GM19025 (cell line): ENCODE results near the gene FOXD3.

Experiments
- ATAC-seq: cut with Tn5 transposase; IDR thresholded peaks from one replicate; pipeline ENCODE4 v1.9.1; 2021; ENCODE audit warnings: mild to moderate bottlenecking, low read depth, moderate library complexity; ENCODE audit not compliant: unreplicated experiment

FOXD3 gene

DNA sequence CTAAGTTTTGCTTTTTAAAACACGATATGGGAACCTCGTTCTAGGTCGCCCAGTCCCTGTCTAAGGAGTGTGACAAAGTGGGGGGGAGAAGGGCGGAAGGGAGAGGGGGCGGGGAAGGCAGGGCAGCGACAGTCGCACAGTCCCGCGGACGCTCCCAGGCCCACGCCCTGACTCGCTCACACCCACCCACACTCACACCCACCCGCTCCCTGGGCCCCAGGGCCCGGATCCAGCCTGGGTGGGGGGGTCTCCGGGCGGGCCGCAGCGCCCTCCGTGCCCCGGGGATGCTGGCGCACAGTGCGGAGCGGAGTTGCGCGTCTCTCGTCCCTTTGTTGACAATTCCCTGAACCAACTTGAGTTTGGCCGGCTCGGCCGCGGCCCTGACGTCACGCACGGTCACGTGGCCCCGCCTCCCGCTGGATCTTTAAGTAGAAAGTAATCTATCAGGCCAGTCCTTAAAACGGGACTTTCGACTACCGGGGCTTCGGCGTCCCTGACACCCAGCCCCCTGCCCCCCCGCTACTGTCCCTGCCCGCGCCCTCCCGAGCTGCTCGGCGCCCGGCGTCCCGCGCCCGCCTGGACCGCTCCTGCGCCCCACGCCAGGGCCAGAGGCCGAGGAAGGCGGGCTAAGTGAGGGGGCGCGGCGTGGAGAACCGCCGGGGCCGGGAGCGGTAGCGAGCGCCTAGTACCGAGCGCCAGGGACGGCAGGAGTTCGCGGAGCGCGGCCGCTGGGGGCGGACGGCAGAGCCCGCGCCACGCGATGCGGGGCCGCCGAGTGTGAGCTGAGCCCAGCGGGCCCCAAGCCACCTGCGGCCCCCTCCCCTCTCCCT, at the start of gene FOXD3:
TSS of gene FOXD3 (plus strand) at position 454 of the 830 bp plus-strand sequence. CDS start 492 bp downstream, outside the sequence.
- peak; percentile 53 for ATAC-seq

DNA sequence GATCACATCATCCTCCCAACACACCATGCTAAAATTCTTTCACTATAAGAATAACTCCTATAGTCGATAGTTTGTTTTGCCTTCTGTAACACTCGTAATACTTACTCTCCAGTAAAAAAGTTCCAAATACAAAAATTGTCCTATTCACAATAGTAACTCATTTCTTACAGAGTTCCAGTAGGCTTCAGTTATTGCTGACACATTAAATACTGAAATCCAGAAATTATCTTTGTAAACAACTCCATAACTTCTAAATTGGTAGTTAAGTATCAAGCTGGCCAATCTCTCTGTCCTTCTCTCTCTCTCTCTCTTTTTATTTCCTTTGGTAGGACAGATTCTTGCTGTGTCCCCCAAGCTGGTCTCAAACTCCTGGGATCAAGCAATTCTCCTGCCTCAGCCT, 49.6 kb upstream of the FOXD3 start:
- ATAC-seq = no peak

DNA sequence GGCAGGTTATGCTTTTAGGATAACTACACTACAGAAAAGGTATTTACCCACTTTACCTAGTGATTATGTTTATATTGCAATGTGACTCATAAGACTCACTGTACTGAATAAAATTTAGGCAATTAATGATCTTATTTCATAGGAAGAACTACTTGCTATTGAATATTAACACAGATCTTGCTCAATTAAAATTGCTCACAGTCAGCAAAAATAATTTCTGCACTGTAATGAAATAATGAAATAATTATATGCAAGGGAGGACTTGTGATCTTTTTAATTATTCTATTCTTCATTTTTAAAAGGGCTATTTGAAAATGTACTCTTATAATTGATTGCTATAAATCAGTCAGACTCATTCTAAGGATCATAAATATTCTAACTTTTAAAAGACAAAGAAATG, 48.0 kb upstream of the FOXD3 start:
- ATAC-seq = no peak

DNA sequence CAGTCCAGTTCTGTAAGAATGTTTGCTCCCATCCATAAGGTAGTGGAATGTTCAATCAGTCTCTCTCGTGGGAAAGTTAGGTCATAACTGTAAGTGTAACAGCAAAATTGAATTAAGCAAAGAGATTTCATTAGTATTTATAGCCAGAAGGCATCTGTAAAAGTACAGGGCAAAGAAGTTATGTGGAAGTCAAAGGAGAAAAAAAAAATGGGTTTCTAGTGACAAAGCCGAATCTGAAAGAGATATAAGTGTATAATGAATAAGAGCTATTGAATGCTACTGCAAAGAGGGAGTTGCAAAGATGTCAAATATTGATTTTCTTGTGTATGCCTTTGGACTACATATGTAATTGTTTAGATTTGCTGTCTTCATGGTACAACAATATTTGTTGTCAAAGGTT, 47.4 kb upstream of the FOXD3 start:
- ATAC-seq = no peak

DNA sequence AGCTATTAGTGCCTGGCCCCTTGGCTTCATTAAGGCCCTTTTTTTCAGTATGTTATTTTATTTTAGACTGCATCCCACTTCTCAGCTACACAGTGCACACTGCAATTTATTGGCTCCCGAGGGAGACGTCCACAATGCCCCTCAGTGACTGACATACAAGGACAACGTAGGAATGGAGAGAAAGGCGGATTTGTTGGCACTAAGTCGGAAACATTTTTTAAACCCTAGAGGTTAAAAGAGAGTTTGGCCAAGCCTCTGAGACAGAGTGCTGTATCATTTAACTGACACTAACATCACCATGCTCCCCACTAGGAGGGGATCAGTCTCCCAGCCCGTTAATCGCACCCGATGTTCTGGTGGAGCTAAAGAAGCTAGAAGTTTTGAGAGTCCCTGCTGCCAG, 45.7 kb upstream of the FOXD3 start:
- no peak for ATAC-seq

DNA sequence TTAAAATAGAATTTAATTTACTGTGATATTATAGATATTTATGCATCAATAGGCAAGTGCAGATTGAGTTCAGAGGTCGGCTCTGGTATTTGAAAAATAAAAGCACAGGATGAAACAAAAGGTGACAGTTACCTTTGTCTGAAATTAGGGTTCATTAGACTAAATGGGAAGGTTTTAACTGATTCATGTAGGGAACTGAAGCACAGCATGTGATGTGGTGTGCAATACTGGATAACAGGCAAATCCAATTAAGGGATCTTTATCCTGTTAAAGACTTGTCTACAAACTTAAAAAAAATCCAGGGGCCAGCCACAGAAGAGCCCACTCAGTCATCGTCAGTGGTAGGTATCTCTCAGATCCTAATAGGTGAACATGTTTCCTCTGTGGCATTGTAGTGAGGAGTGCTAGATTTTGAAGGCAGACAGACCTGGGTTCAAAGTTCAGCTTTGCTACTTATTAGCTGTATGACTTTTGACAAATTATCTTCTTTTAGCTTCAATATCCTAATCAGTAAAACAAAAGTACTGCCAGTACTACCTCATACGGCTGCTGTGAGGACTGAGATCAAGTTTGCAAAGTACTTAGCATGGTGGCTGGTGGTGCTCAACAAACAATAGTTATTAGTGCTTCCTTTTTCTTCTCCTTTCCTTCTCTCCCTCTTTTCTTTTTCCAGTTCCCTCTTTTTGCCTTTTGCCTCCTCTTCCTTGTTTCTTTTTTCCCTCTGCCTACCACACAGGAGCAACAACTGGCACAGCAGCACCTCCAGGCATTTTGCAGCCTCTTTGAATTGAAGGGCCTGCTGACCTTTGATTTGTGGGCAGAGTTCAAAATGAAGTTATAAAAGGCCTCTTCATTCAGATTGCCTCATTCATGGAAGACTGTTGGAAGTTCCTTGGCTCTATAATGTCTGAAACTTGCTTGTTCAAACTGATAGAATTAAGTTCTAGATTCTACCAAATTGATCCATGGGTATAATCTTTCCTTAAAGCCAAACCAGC, 44.9 kb upstream of the FOXD3 start:
- ATAC-seq = no peak

DNA sequence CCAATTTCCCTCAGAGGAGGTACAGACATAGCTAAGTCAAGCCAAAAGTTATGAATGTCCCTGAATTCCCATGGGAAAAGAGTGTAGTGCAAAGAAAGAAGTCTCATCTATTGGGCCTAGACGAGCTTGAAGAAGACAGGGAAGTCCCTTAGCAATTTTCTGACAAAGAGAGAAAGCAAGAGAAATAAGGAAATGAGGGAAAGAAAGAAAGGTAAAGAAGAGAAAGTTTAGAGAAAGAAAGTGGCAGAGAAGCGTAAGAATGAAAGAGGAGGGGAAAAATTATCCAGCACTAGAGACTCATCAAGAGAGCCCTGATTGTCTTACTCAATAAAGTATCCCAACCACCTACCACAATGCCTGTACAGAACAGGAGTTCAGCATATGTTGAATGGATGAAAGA, 40.6 kb upstream of the FOXD3 start:
- ATAC-seq = no peak

DNA sequence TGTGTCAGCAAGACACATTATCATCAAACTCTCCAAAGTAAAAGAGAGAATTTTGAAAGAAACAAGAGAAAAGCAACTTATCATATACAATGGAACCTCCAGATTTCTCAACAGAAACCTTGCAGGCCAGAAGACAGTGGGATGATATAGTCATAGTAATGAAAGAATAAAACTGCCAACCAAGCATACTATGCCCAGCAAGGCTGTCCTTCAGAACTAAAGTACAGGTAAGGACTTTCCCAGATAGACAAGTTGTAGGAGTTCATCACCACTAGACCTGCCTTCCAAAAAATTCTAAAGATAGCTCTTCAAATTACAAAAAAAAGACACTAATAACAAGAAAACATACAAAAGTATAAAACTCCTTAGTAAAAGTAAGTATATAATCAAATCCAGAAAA, 33.2 kb upstream of the FOXD3 start:
- no peak for ATAC-seq

DNA sequence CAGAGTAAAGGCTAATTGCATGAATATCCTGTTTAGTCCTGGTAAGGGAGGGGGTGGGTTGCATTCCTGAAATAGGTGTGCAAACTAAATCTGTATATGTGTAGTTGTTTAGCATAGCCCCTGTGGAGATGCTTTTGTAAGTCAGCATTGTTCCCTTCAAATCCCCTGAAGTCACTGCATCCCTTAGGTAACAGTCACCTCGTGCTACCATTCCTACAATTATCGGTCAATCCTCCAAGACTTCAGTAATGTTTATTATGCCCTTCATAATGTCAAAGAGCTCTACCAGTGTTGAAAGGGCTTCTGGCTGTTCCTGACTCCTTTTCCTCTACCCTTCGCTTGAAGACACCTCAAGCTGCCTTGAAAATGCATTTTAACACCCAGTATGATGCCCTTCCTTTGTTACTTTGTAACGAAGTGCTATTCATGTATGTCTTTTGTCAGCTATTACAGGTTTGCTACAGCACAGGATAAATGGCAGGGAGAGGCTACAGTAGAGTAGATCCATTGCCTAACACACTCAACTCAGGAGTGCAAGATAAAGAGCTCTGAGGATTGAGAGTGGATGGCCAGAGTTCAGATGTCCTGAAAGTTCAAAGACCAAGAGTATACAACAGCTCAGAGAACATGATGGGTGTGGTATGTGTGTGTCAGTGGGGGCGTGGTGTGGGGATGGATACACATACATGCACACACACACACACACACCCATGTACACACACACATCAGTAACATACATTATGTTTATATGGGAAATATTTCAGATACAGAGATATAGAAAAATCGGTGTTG, 27.4 kb upstream of the FOXD3 start:
- ATAC-seq = no peak

DNA sequence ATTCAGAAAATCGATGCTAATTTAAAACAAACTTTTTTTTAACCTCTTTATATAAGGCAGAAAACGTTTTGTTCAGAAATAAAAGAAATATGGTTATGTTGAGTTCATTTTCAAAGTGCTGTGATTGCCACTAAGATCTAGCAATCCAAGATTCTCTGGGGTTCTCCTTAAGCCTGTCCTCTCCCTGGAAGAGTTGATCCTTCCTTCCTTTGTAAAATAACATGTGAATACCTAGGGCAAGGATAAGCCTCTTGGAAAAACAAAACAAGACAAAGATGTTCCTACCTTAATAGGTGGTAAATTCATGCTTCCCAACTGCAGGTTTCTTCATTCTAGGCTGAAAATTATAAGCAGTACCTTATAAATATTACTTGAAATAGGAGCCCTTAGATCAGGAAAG, 18.0 kb upstream of the FOXD3 start:
- ATAC-seq = no peak

DNA sequence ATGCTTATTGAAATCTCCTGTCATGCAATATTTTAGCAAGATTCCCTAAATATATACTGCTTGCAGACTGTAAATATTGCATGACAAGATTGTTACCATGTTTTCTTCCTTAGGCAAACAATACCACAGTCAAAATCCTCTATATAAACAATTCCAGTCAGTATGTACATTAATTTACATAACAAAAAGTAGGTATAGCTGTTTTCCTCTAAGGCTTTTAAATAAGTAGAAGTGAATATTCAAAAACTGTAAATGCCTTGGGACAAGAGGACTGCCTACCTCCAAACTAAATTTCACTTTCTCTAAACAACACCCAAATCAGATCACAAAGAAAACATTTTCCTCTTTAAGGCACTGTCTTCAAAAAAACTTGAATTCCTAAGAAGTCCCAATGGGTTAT, 17.3 kb upstream of the FOXD3 start:
- ATAC-seq = no peak

DNA sequence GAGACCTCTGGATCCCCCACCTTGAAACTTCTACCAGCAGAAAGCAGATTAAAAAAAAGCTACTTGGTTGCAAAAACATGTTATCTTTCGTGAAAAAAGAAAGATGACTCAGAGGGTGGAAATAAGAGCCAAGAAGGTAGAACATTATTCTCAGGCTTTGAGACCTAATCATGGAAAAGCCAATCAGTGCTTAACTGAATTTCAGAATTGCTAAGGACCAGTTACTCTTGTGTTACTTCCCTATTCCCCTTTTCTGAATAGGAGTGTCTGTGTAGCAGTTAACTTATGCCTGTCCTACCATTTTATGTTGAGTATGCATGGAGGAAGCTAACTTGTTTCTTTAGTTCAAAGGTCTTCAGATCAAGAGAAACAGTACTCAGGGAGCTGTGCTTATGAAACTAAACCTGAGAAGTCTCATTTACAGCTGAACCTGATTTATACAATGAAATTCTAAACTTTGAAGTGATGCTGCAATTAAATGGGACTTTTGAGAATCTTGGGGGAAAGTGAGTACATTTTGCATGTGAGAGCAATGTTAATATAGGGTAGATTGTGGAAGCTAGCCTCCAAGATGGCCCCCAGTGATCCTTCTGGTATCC, 15.1 kb upstream of the FOXD3 start:
- ATAC-seq = no peak

DNA sequence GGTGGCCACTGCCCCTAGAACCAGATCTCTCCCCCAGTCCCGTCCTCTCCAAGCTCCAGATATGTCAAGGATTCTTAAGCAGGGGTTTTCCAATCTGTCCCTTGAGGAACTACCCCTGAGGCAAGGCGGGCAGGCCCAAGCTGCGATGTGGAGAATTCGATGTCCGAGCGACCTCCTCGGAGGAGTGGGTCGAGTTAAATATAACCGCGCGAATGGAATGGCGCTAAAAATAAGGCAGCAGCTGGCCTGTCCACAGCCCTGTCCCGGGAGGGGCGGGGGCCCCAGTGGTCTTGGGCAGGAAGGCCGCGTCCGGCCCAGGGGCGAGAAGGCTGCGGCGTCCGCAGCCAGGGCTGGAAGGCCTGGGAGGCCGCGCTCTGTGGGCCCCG, 5.8 kb upstream of the FOXD3 start:
- no peak for ATAC-seq

DNA sequence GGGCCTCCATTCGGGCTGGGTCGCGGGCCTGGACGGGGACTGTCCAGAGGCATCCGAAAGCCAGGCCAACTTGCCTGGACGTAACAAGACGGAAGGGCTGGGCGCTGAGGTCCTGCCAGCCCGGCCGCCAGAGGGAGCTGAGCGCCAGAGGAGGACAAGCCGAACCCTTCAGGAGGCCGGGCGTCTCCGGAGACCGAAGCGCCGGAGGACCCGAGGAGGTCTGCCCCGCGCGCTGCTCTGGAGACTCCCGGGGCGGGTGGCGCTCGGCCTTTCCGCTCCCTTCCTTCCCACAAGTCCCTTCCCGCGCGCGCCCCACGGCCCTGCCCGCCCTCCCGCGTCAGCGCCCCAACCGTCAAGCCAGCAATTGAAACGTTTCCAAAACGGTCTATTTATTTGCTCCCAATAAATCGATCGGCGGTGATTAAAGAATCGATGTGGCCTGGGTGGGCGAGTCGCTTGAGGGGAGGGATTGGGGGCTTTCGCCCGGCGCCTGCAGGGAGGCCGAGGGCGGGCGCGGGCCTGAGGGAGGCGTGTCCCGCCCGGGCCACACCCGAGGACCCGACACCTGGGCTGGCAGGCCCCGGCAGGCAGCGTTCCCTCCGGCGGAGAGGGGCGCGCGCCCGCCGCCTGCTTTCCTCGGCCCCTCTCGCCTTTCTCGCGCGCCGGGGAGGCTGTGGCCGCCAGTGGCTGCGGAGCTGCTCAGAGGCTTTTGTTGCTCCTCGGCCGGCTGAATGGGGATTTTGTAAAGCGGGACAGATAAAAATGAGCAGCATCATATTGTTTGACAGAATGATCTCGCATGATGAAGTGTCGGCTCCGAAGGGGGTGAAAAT, 5.2 kb upstream of the FOXD3 start:
- ATAC-seq = peak; percentile 61

DNA sequence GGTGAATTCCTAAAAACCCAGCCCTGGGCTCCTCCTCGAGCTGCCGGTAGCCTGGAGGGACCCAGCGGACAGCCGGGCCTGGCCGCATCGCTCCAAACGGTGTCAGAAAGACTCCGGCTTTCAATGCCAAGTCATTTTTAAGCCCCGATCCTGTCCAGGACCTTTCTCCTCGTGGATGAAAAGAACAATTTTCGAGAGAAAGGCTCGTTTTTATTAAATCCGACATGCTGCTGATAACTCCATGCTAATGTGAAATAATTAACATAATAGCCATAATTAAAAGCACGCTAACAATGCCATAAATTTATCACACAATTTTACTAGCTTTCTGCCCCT, 4.6 kb upstream of the FOXD3 start:
- no peak for ATAC-seq

DNA sequence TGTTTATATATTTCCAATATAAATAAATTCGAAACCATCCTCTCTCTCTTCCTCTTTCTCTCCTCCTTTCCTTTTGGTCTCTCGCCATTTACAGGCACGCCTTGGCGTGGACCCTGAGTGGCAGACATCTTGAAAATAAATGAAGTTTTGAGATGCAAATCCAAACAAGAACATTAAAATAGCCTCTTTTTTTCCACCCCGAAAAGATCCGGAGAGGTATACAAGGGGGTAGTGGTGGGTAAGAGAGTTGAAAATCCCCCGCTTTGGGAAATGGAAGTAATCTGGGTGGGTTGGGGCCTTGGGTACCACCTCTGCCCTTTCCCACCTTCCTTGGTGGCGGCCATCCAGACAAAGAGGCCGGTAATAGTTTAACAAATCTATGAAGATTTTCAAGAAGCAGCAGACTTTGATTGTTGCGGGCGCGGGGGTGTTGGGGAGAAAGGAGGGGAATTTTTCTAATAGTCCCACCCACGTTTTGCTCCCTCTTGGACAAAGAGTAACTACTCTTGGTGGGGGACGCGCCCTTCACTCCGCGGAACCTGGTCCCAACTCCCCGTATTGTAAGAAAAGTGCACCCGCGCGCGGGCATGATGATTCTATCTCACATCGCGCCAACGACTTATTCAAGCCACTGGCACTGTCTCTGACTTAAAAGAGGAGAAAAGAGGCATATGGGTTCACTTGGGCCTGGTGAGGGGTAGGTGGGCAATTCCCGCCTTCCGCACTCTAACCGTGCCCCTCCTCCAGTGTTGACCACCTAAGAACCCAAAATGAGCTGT, 4.0 kb upstream of the FOXD3 start:
- ATAC-seq = no peak

DNA sequence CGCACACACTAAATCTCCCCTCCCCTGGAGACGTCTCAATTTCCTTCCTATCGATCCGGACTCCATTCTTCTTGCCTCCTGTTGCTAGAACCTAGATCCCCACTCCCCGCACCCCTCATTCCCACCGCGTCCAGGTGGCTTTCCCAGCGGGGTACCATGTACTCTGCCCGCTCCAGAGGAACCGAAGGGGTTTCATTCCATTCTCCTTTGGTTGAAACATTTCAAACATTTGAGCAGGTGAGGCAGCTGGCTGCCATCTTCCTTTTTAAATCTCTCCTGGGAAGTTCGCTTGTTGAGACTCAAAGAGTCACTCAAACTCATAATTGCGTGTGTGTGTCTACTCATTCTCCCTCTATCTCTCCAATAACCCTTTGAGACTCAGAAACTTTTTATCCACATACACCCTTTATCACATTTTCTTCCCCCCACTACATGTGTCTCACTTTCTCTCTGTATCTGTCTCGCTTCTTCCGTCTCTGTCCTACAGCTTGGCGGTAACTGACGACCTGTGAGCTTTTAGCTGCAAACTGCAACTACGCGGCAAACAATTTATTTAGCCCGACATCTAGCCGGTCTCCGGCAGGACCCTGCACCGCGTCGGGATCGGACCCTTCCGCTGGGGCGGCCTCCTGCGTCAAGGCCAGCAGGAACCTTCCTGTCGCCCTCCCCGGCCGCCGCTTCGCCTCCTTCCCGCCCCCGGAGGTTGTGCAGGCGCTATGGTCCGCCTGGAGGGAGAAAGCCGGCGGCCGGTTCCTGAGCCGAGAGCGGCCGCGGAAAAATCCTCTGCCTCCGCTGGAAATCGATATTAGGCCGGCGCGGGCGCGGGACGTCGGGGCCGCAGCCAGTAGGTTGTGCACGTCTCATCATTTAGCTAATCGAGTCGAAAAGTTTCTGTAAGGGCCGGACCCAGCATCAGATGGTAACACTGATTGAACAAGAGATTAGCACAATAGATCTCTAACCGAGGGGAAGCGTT, 3.0 kb upstream of the FOXD3 start:
- no peak for ATAC-seq
